GM08714 (cell line): Measurements from ENCODE around the gene TNPO1.
"Not testable (repeated sequence)": the region's sequence is repeated elsewhere in the genome, so short reads cannot be mapped to it uniquely, and the experiment has no call there.

Experiments used
- H3K4me3 ChIP-seq: fragments of 200-500 bp; sonication (Bioruptor generic); 2 replicates; pipeline ENCODE4 v1.5.1; 2014; ENCODE audit warnings: mild to moderate bottlenecking, low read length, inconsistent platforms
- ZNF274 ChIP-seq: IDR thresholded peaks from 2 replicates; pipeline ENCODE4 v1.6.1; 2012; ENCODE audit warnings: mild to moderate bottlenecking, low read depth, low read length

Gene TNPO1

GRCh38 chr5:72816284-72817075, at the start of gene TNPO1:
Gene TNPO1, plus strand, starts transcription at chr5:72816661. Its CDS starts 77 bp downstream, at chr5:72816738.
- no peak for TF ChIP-seq ZNF274

DNA sequence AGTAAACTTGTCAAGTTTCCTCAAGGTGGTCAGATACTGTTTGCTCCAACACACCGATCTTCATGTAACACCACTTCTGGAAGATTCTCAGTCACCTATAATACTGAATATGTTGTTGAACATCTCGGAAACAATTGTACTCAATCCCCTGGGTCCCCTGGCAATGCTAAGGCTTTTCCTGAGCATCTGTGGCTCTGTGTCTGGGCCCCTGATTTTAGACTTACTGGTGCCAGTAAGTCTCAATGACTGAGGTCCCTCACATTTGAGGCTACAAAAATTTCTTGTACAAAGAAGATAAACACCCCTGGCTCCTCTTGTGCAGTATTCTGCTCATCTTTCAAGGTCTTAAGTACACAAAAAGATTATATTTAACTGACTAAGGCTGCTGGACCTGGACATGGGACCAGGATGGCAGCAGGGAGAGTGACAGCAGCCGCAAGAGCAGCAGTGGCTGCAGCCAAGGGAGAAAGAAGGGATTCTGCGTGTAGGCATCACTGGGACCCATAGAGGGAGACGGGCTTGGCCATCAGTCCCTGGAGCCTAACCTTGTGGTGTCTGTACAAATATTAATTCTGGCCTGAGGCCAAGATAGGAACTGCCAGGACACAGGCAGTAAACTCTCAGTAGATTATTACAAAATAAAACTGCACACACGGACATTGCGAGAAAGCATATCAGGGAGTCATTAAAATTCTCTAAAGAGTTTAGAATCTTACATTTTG, 49.0 kb upstream of the TNPO1 start:
- TF ChIP-seq ZNF274, result no peak
- H3K4me3 ChIP-seq, result no peak overlapping the region

More at GRCh38 chr5:72816284-72817075, at the start of gene TNPO1:
- H3K4me3 ChIP-seq, result peak within 1 kb of the TSS; percentile 95

DNA sequence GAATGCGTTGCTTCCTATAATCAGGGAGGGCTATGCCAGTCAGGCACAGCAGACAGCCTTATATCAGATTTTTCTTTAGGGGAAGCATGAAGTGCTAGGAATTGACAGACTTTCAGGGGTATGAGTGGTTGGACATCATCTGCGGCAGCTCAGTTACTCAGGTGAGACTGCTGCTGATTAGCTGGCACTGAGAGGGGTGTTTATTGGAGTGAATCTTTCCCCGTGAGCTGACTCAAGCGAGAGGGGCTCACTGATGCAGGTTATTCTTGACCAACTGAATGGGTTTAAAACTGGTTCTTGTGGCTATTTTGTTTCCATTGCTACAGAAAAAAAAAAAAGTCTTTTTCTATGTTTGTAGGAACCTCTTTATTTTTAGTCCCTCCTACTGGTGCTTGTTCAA, 46.2 kb upstream of the TNPO1 start:
- TF ChIP-seq ZNF274, result no peak
- no peak overlapping the region for H3K4me3 ChIP-seq

GRCh38 chr5:72776684-72777083, 39.8 kb upstream of the TNPO1 start:
- TF ChIP-seq ZNF274, result no peak
- no peak overlapping the region for H3K4me3 ChIP-seq

DNA sequence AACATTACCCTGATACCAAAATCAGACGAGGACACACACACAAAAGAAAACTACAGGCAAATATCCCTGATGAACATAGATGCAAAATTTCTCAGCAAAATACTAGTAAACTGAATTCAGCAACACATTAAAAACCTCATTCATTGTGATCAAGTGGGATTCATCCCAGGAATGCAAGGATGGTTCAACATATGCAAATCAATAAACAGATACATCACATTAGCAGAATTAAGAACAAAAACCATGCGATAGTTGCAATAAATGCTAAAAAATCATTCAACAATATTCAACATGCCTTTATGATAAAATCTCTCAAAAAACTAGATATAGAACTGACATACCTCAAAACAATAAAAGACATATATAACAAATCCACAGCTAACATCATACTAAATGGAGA, 36.9 kb upstream of the TNPO1 start:
- no peak overlapping the region for H3K4me3 ChIP-seq
- no peak for TF ChIP-seq ZNF274

- no peak overlapping the region for H3K4me3 ChIP-seq
- no peak for TF ChIP-seq ZNF274
These were observed 33.1 kb upstream of the TNPO1 start for GRCh38 chr5:72783354-72783753.

- no peak overlapping the region for H3K4me3 ChIP-seq
- no peak for TF ChIP-seq ZNF274
These were observed 32.3 kb upstream of the TNPO1 start for GRCh38 chr5:72784129-72784528.

GRCh38 chr5:72785801-72786200, 30.7 kb upstream of the TNPO1 start:
- no peak for TF ChIP-seq ZNF274
- no peak overlapping the region for H3K4me3 ChIP-seq

GRCh38 chr5:72786676-72787075, 29.8 kb upstream of the TNPO1 start:
- H3K4me3 ChIP-seq, result no peak overlapping the region
- TF ChIP-seq ZNF274, result no peak

GRCh38 chr5:72788866-72789505, 27.5 kb upstream of the TNPO1 start:
- TF ChIP-seq ZNF274, result no peak

DNA sequence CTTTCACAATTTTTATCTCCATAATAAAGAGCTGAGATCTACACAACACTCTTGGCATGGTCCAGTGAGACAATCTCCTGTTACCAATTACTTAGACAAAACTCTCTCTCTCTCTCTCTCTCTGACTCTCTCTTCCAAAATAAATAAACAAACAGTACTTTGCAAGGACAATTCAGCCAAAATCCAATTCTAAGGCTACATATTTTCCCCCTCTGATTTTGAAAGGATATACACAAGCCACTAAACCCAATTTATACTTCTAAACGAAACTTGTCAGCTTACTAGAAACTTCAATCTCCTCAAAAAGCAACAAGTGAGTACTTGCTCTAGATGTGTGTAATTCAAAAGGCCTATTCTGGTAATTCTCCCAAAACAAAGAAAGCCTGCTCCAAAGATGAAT, 26.3 kb upstream of the TNPO1 start:
- H3K4me3 ChIP-seq, result no peak overlapping the region
- no peak for TF ChIP-seq ZNF274

More at GRCh38 chr5:72788866-72789505, 27.5 kb upstream of the TNPO1 start:
- no peak overlapping the region for H3K4me3 ChIP-seq

DNA sequence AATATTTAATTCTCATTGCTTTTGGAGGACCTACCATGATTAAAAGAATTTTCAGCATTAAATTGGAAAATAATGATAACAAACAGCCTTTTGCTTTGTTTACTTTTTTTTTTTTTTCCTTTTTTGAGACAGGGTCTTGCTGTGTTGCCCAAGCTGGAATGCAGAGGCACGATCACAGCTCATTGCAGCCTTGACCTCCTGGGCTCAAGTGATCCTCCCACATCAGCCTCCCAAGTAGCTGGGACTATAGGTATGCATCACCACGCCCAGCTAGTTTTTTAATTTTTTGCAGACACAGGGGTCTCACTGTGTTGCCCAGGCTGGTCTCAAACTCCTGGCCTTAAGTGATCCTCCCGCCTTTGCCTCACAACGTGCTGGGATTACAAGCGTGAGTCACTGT, 23.8 kb upstream of the TNPO1 start:
- not testable (repeated sequence) for H3K4me3 ChIP-seq

DNA sequence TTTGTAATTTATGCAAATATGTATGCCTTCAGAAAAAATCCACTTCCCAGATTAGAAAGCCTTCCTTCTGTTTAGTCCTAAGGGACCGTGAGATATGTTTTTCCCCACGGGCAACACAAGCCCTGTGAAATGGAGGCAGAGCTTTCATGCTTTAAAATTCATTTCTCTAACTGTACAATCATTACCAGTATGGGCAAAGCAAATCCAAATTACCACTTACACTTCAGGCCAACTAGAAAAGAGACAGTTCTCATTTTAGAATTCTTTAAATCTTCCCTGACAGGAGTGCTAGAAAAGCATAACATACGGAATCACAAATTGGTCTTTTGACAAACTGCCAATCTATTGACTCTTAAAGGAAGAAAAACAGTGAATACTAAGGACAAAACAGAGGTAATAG, 20.5 kb upstream of the TNPO1 start:
- no peak for TF ChIP-seq ZNF274
- no peak overlapping the region for H3K4me3 ChIP-seq

GRCh38 chr5:72799721-72800120, 16.7 kb upstream of the TNPO1 start:
- TF ChIP-seq ZNF274, result no peak

DNA sequence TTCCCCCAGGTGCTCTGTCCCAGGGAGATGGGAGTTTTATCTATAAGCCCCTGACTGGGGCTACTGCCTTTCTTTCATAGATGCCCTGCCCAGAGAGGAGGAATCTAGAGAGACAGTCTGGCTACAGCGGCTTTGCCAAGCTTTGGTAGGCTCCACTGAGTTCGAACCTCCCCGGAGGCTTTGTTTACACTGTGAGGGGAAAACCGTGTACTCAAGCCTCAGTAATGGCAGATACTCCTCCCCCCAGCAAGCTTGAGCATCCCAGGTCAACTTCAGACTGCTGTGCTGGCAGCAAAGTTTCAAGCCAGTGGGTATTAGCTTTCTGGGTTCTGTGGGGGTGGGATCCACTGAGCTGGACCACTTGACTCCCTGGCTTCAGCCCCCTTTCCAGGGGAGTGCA, 7.8 kb upstream of the TNPO1 start:
- H3K4me3 ChIP-seq, result not testable (repeated sequence)

More at GRCh38 chr5:72799721-72800120, 16.7 kb upstream of the TNPO1 start:
- H3K4me3 ChIP-seq, result no peak overlapping the region
